K562 (cell line): Measurements from ENCODE around the gene P2RY11. TPM values are rescaled to one million over a fixed set of nuclear protein-coding genes. Genes with fewer than 3 reads are reported as not detected.
A peak's percentile ranks its signal among the peaks of the same experiment; 100 is the strongest.

Source experiments
- CHD2 ChIP-seq: IDR thresholded peaks from 2 replicates; pipeline ENCODE4 v1.6.1; 2011; ENCODE audit warnings: low read depth, low read length
- ERF ChIP-seq: fragments of 450-650 bp; formaldehyde crosslinking; IDR thresholded peaks from 2 replicates; pipeline ENCODE4 v1.4.0; 2020; ENCODE audit warnings: mild to moderate bottlenecking, mixed read lengths
- HINFP ChIP-seq: fragments of 450-650 bp; conservative IDR thresholded peaks from 2 replicates; pipeline ENCODE4 v1.6.1; 2016; ENCODE audit warnings: missing genetic modification characterization, low read depth, mild to moderate bottlenecking, control low read depth, missing compliant biosample characterization
- KDM2B ChIP-seq: fragments of 250-450 bp; sonication (Bioruptor Pico); IDR thresholded peaks from 2 replicates; pipeline ENCODE4 v1.8.0; 2021; ENCODE audit warnings: mild to moderate bottlenecking, moderate library complexity
- LCOR ChIP-seq: sonication (generic); formaldehyde crosslinking; IDR thresholded peaks from 2 replicates; pipeline ENCODE4 v1.8.0; 2022; ENCODE audit warnings: mild to moderate bottlenecking, missing genetic modification reagents
- LEF1 ChIP-seq: fragments of 450-650 bp; IDR thresholded peaks from 2 replicates; pipeline ENCODE4 v1.6.1; 2016; ENCODE audit warnings: mild to moderate bottlenecking
- MITF ChIP-seq: IDR thresholded peaks from 2 replicates; pipeline ENCODE4 v1.6.1; 2014; ENCODE audit warnings: antibody characterized with exemption
- MTA3 ChIP-seq: fragments of 450-650 bp; formaldehyde crosslinking; IDR thresholded peaks from 2 replicates; pipeline ENCODE4 v1.6.1; 2017; ENCODE audit warnings: mild to moderate bottlenecking, borderline replicate concordance
- MXI1 ChIP-seq: IDR thresholded peaks from 2 replicates; pipeline ENCODE4 v1.6.1; 2011; ENCODE audit warnings: low read depth, mild to moderate bottlenecking, improper control_type of control experiment, low read length
- NFXL1 ChIP-seq: fragments of 450-650 bp; formaldehyde crosslinking; IDR thresholded peaks from 2 replicates; pipeline ENCODE4 v1.4.0; 2021; ENCODE audit warnings: mild to moderate bottlenecking
- OTX1 ChIP-seq: fragments of 450-650 bp; formaldehyde crosslinking; IDR thresholded peaks from 2 replicates; pipeline ENCODE4 v1.4.0; 2022; ENCODE audit warnings: mild to moderate bottlenecking
- PHF20 ChIP-seq: fragments of 450-650 bp; IDR thresholded peaks from 2 replicates; pipeline ENCODE4 v1.6.1; 2018; ENCODE audit not compliant: partially characterized antibody
- SMARCA5 ChIP-seq: fragments of 450-650 bp; IDR thresholded peaks from 2 replicates; pipeline ENCODE4 v1.6.1; 2016
- TARDBP ChIP-seq: fragments of 450-650 bp; IDR thresholded peaks from 2 replicates; pipeline ENCODE4 v1.6.1; 2016
- TCF7L2 ChIP-seq: fragments of 150-350 bp; IDR thresholded peaks from 2 replicates; pipeline ENCODE4 v1.6.1; 2016; ENCODE audit warnings: low read depth, mild to moderate bottlenecking, low read length, moderate library complexity
- TEAD2 ChIP-seq: fragments of 450-650 bp; IDR thresholded peaks from 2 replicates; pipeline ENCODE4 v1.6.1; 2016; ENCODE audit warnings: missing genetic modification characterization, control low read depth, missing compliant biosample characterization
- TFAM ChIP-seq: fragments of 250-450 bp; sonication (Bioruptor Pico); conservative IDR thresholded peaks from 2 replicates; pipeline ENCODE4 v1.5.0; 2021; ENCODE audit warnings: mild to moderate bottlenecking, moderate library complexity
- TRIM28 ChIP-seq: fragments of 450-650 bp; IDR thresholded peaks from 2 replicates; pipeline ENCODE4 v1.6.1; 2017
- UBTF ChIP-seq, 2 experiments: IDR thresholded peaks; 2 replicates each; pipeline ENCODE4 v1.6.1; 2012; ENCODE audit warnings: improper control_type of control experiment in 2 of 2, low read depth in 2 of 2, low read length in 2 of 2, borderline replicate concordance in 1 of 2
- ZNF316 ChIP-seq: fragments of 450-650 bp; IDR thresholded peaks from 2 replicates; pipeline ENCODE4 v1.6.1; 2016
- ZNF398 ChIP-seq: fragments of 250-450 bp; sonication (Bioruptor Pico); IDR thresholded peaks from 2 replicates; pipeline ENCODE4 v1.8.0; 2021; ENCODE audit warnings: moderate library complexity, mild to moderate bottlenecking, inconsistent platforms
- ZNF561 ChIP-seq: fragments of 450-650 bp; formaldehyde crosslinking; conservative IDR thresholded peaks from 2 replicates; pipeline ENCODE4 v1.4.0; 2020; ENCODE audit warnings: mild to moderate bottlenecking, moderate library complexity
- polyA plus RNA-seq, 8 experiments: library from polyadenylated mRNA; depleted of rRNA in 4 of 8; stranded (reverse) in 5 of 8; unstranded in 3 of 8; fragments of >200 nt; fragmentation: Nextera tagmentation in 2 of 8; fragmentation: Illumina TruSeq in 1 of 8; extraction: Ambion mirVana in 2 of 8; extraction: Trizol in 1 of 8; gene quantifications; 2 replicates each; pipeline versions ENCODE4 v1.2.1 to v1.2.3, GENCODE V29; 2011 to 2014; ENCODE audit warnings: inconsistent platforms in 1 of 8, missing spikeins in 1 of 8
- total RNA-seq, 7 experiments: library from RNA; depleted of rRNA in 6 of 7; stranded (reverse); fragments of >200 nt in 6 of 7; fragmentation: Illumina TruSeq in 2 of 7; extraction: Trizol in 2 of 7; gene quantifications; 2 replicates each; pipeline versions ENCODE4 v1.2.1 to v1.2.3, GENCODE V29; 2011 to 2021; ENCODE audit warnings: low replicate concordance in 1 of 7

The P2RY11 gene
- total and polyA plus RNA-seq, 9 of the 15 experiments (the other 6 are each of a cell fraction or from before 2014, with no cell fraction given): 0.03 to 10.1 (median 1.5) TPM

- TF ChIP-seq ZNF398 (CRISPR knock-in tag) (no peak), MITF (no peak), HINFP (tag) (no peak), MXI1 (no peak), ERF (CRISPR knock-in tag) (no peak), TRIM28 (no peak), CHD2 (no peak), UBTF (IDR thresholded peaks at IDR 0.05; ENCODE audit: borderline replicate concordance in 1 of 2, low read depth in 2 of 2, low read length in 2 of 2) (no peak), LCOR (CRISPR knock-in tag) (no peak), ZNF561 (CRISPR knock-in tag) (no peak), TFAM (CRISPR knock-in tag) (no peak), NFXL1 (CRISPR knock-in tag) (no peak), TARDBP (no peak), LEF1 (no peak), ZNF316 (no peak), SMARCA5 (peak; percentile 99), TCF7L2 (no peak), OTX1 (CRISPR knock-in tag) (no peak), MTA3 (0 out of 2 replicates have a peak, but pooled peaks have one; percentile 33), PHF20 (peak; percentile 84), TEAD2 (tag) (no peak), KDM2B (no peak)
These were observed 25.6 kb upstream of the P2RY11 start, which contains the start of gene SHFL (continued) for GRCh38 chr19:10085641-10086590.
